ENCODE measurements around the gene SNAP91.

- TF ChIP-seq, protein P1, sequence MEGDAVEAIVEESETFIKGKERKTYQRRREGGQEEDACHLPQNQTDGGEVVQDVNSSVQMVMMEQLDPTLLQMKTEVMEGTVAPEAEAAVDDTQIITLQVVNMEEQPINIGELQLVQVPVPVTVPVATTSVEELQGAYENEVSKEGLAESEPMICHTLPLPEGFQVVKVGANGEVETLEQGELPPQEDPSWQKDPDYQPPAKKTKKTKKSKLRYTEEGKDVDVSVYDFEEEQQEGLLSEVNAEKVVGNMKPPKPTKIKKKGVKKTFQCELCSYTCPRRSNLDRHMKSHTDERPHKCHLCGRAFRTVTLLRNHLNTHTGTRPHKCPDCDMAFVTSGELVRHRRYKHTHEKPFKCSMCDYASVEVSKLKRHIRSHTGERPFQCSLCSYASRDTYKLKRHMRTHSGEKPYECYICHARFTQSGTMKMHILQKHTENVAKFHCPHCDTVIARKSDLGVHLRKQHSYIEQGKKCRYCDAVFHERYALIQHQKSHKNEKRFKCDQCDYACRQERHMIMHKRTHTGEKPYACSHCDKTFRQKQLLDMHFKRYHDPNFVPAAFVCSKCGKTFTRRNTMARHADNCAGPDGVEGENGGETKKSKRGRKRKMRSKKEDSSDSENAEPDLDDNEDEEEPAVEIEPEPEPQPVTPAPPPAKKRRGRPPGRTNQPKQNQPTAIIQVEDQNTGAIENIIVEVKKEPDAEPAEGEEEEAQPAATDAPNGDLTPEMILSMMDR (IDR thresholded peaks at IDR 0.05; ENCODE audit: borderline replicate concordance, extremely low read depth, low read length, poor library complexity, severe bottlenecking), result no peak
- TF ChIP-seq EZH2 (IDR thresholded peaks at IDR 0.05; ENCODE audit: borderline replicate concordance, low read depth, low read length, severe bottlenecking), result no peak
Measured at GRCh38 chr6:83509441-83509840, 199.5 kb downstream of the SNAP91 start.
